Psoas muscle (tissue), 8 donors: Measurements from ENCODE around the gene GET4. TPM values are rescaled to one million over a fixed set of nuclear protein-coding genes. Genes with fewer than 3 reads are reported as not detected.
A peak's percentile ranks its signal among the peaks of the same experiment; 100 is the strongest.
"Not testable (repeated sequence)": the region's sequence is repeated elsewhere in the genome, so short reads cannot be mapped to it uniquely, and the experiment has no call there.

Experiments
- ATAC-seq, 4 donors: fragments of 200-7000 bp; cut with Tn5 transposase; one replicate each; pipeline ENCODE4 v1.9.1; 2020; ENCODE audit warnings: moderate library complexity in 3 of 4, mild to moderate bottlenecking in 2 of 4
- DNase-seq, 2 donors: peaks; one replicate each; pipeline ENCODE4 v3.0.0-alpha.2; 2020
- H3K27ac ChIP-seq: fragments of 200-600 bp; one replicate; pipeline ENCODE4 v1.8.0; 2022
- H3K27me3 ChIP-seq, 3 donors: fragments of 200-600 bp in 1 of 3; one replicate each; pipeline versions ENCODE4 v1.6.1 to v1.8.0; 2013 to 2022; ENCODE audit warnings: low read length in 2 of 3, mild to moderate bottlenecking in 2 of 3, moderate library complexity in 1 of 3; ENCODE audit not compliant: insufficient read depth in 3 of 3
- H3K36me3 ChIP-seq, 2 donors: fragments of 200-600 bp in 1 of 2; one replicate each; pipeline versions ENCODE4 v1.6.1 to v1.8.0; 2013 to 2022; ENCODE audit warnings: low read depth in 1 of 2, mild to moderate bottlenecking in 1 of 2, moderate library complexity in 1 of 2; ENCODE audit not compliant: insufficient read depth in 1 of 2
- H3K4me1 ChIP-seq: fragments of 200-600 bp; one replicate; pipeline ENCODE4 v1.8.0; 2022
- H3K4me3 ChIP-seq: fragments of 200-600 bp; one replicate; pipeline ENCODE4 v1.8.0; 2022; ENCODE audit warnings: mild to moderate bottlenecking
- H3K9me3 ChIP-seq: fragments of 200-600 bp; one replicate; pipeline ENCODE4 v1.8.0; 2022
- CTCF ChIP-seq: fragments of 200-600 bp; IDR thresholded peaks from one replicate; pipeline ENCODE4 v1.8.0; 2022; ENCODE audit warnings: antibody characterized with exemption
- WGBS, 3 donors: extraction: QIAGEN DNeasy Blood & Tissue Kit; methylation state at CpG; one replicate each; pipeline versions ENCODE4 v1.1.6 to v1.1.7; 2013; 5-methylcytosine and 5-hydroxymethylcytosine counted together
- intact Hi-C, 2 donors: fragments of 100-400 bp; cut with DNase I; formaldehyde crosslinking; loops; one replicate each; pipeline versions ENCODE4 v1.11.0 to v1.14.2; 2022
- polyA plus RNA-seq, 3 donors: library from polyadenylated mRNA; stranded (reverse); fragments of 200-250 nt; gene quantifications; one replicate each; pipeline ENCODE4 v1.2.3, GENCODE V29; 2013
- total RNA-seq, 4 donors: library from RNA; stranded (reverse); fragmentation: NEBNext Ultra II Directional in 2 of 4; extraction: Animal tissue kit (Norgen Biotek cat#: 25700) in 2 of 4; gene quantifications; one replicate each; pipeline versions ENCODE4 v1.2.1 to v1.2.4, GENCODE V29; 2021 to 2023
- donor health status: healthy with polysubstance abuse.
- donor health status: DM: no; HTN: no; CAD: no; lungs with moderate emphysema.
- donor health status: Bipolar disorder and iron deficiency.
- donor health status: healthy.
- donor health status: DM: yes; HTN: yes; CAD: no.
- donor health status: DM: no; HTN: no; CAD: no.
- donor health status: DM: no; HTN: no; CAD: no.
- donor health status: DM: yes; HTN: yes; CAD: no.

The GET4 gene
- total and polyA plus RNA-seq, 7 donors, result 27.3 to 51.1 (median 36.8) TPM

GRCh38 chr7:937856-938484 lies 61.6 kb downstream of the GET4 start:
- Histone ChIP-seq H3K27me3 (peaks cover 0 to 35% (median 2%) of the 10 kb centered on the region in 3 donors), H3K36me3 (no peaks in the 10 kb centered on the region), H3K9me3 (no peaks in the 10 kb centered on the region), H3K4me3 (no peak overlapping the region), H3K27ac (no peak overlapping the region), H3K4me1 (no peaks in the 10 kb centered on the region)
- DNase-seq, result peak in 1 of 2 donors; percentile 17
- TF ChIP-seq CTCF, result no peak
- WGBS, 3 donors, result 76 to 80% (median 76%) methylated on average over 16 of the region's 16 CpGs
- no peak for ATAC-seq
- intact Hi-C loops, result no loop called here

GRCh38 chr7:938546-939185 lies 62.3 kb downstream of the GET4 start:
- Histone ChIP-seq H3K36me3 (no peaks in the 10 kb centered on the region), H3K27me3 (peaks cover 0 to 35% (median 2%) of the 10 kb centered on the region in 3 donors), H3K27ac (no peak overlapping the region), H3K4me1 (no peaks in the 10 kb centered on the region), H3K4me3 (no peak overlapping the region), H3K9me3 (no peaks in the 10 kb centered on the region)
- no peak for TF ChIP-seq CTCF
- DNase-seq (peak in 1 of 2 donors; percentile 28), ATAC-seq (no peak)
- intact Hi-C loops, result no loop called here
- WGBS, 3 donors, result 88 to 94% (median 92%) methylated on average over 27 of the region's 27 CpGs

GRCh38 chr7:939843-940242 lies 63.5 kb downstream of the GET4 start:
- DNase-seq (no peak), ATAC-seq (no peak)
- no peak overlapping the region for H3K27ac ChIP-seq
- H3K4me1 ChIP-seq, result no peaks in the 10 kb centered on the region
- H3K27me3 ChIP-seq, result peaks cover 0 to 34% (median 2%) of the 10 kb centered on the region in 3 donors
- no peaks in the 10 kb centered on the region for H3K9me3 ChIP-seq
- TF ChIP-seq CTCF, result no peak
- no peaks in the 10 kb centered on the region for H3K36me3 ChIP-seq
- 84 to 90% (median 86%) methylated on average over 4 of the region's 4 CpGs for WGBS, 3 donors
- intact Hi-C loops, result no loop called here
- no peak overlapping the region for H3K4me3 ChIP-seq

- DNase-seq (no peak), ATAC-seq (no peak)
- Histone ChIP-seq H3K4me3 (no peak overlapping the region), H3K36me3 (no peaks in the 10 kb centered on the region), H3K9me3 (no peaks in the 10 kb centered on the region), H3K27ac (no peak overlapping the region), H3K27me3 (peaks cover 0 to 25% (median 2%) of the 10 kb centered on the region in 3 donors), H3K4me1 (no peaks in the 10 kb centered on the region)
- intact Hi-C loops, result no loop called here
- no peak for TF ChIP-seq CTCF
- WGBS, 3 donors, result 21 to 33% (median 22%) methylated on average over 2 of the region's 2 CpGs
Observed at GRCh38 chr7:940599-941408, 64.5 kb downstream of the GET4 start.

- H3K27ac ChIP-seq, H3K36me3 ChIP-seq, H3K4me1 ChIP-seq, DNase-seq, H3K9me3 ChIP-seq, intact Hi-C loops, H3K4me3 ChIP-seq, ATAC-seq: not testable (repeated sequence)
- peaks cover 0 to 45% (median 0%) of the 10 kb centered on the region in 3 donors for H3K27me3 ChIP-seq
- 76 to 90% (median 79%) methylated on average over 4 of the region's 4 CpGs for WGBS, 3 donors
Observed at GRCh38 chr7:943793-944192, 67.4 kb downstream of the GET4 start.
